ENCODE data around the gene AKR1B1.
A peak's percentile ranks its signal among the peaks of the same experiment; 100 is the strongest.

Gene AKR1B1

GRCh38 chr7:134432296-134433152 lies 26.4 kb downstream of the AKR1B1 start (continued):
- peak; percentile 30 for TF ChIP-seq ZBTB26 (tag by site-specific recombination; optimal IDR thresholded peaks at IDR 0.05)
- no peak for TF ChIP-seq ZSCAN23 (tag by site-specific recombination; IDR thresholded peaks at IDR 0.05)
- no peak for TF ChIP-seq ZNF133 (tag by site-specific recombination; IDR thresholded peaks at IDR 0.05)
- no peak for TF ChIP-seq ZBTB49 (tag by site-specific recombination; IDR thresholded peaks at IDR 0.05; ENCODE audit: low read depth)
- peak; percentile 72; the same call in 1 of the 2 replicates for TF ChIP-seq ZNF600 (tag by site-specific recombination; IDR thresholded peaks at IDR 0.05)
- TF ChIP-seq, protein P1, sequence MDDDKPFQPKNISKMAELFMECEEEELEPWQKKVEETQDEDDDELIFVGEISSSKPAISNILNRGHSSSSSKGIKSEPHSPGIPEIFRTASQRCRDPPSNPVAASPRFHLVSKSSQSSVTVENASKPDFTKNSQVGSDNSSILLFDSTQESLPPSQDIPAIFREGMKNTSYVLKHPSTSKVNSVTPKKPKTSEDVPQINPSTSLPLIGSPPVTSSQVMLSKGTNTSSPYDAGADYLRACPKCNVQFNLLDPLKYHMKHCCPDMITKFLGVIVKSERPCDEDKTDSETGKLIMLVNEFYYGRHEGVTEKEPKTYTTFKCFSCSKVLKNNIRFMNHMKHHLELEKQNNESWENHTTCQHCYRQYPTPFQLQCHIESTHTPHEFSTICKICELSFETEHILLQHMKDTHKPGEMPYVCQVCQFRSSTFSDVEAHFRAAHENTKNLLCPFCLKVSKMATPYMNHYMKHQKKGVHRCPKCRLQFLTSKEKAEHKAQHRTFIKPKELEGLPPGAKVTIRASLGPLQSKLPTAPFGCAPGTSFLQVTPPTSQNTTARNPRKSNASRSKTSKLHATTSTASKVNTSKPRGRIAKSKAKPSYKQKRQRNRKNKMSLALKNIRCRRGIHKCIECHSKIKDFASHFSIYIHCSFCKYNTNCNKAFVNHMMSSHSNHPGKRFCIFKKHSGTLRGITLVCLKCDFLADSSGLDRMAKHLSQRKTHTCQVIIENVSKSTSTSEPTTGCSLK (tag by site-specific recombination; IDR thresholded peaks at IDR 0.05) = no peak
- no peak for TF ChIP-seq ZNF248 (tag by site-specific recombination; IDR thresholded peaks at IDR 0.05)
- TF ChIP-seq, protein P2, sequence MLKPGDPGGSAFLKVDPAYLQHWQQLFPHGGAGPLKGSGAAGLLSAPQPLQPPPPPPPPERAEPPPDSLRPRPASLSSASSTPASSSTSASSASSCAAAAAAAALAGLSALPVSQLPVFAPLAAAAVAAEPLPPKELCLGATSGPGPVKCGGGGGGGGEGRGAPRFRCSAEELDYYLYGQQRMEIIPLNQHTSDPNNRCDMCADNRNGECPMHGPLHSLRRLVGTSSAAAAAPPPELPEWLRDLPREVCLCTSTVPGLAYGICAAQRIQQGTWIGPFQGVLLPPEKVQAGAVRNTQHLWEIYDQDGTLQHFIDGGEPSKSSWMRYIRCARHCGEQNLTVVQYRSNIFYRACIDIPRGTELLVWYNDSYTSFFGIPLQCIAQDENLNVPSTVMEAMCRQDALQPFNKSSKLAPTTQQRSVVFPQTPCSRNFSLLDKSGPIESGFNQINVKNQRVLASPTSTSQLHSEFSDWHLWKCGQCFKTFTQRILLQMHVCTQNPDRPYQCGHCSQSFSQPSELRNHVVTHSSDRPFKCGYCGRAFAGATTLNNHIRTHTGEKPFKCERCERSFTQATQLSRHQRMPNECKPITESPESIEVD (tag by site-specific recombination; IDR thresholded peaks at IDR 0.05) = no peak
- TF ChIP-seq ZFHX2 (tag by site-specific recombination; conservative IDR thresholded peaks at IDR 0.05) = peak; percentile 20; the same call in 1 of the 2 replicates
- TF ChIP-seq ZNF707 (tag by site-specific recombination; IDR thresholded peaks at IDR 0.05) = no peak
- TF ChIP-seq HOXD13 (CRISPR knock-in tag; IDR thresholded peaks at IDR 0.05; ENCODE audit: borderline replicate concordance) = no peak
- no peak for TF ChIP-seq ZNF785 (tag by site-specific recombination; IDR thresholded peaks at IDR 0.05)
- TF ChIP-seq SALL2 (tag by site-specific recombination; IDR thresholded peaks at IDR 0.05; ENCODE audit: borderline replicate concordance) = no peak
- TF ChIP-seq KLF9 (tag by site-specific recombination; IDR thresholded peaks at IDR 0.05; ENCODE audit: low read depth) = no peak
- TF ChIP-seq ZNF629 (tag by site-specific recombination; IDR thresholded peaks at IDR 0.05) = peak; percentile 64
- no peak for TF ChIP-seq ZNF132 (tag by site-specific recombination; IDR thresholded peaks at IDR 0.05; ENCODE audit: borderline replicate concordance)
- no peak for TF ChIP-seq ZNF19 (tag by site-specific recombination; IDR thresholded peaks at IDR 0.05; ENCODE audit: low read depth)
- TF ChIP-seq YY1 (tag by site-specific recombination; IDR thresholded peaks at IDR 0.05) = no peak
- peak; percentile 54; the same call in 1 of the 2 replicates for TF ChIP-seq KLF8 (tag by site-specific recombination; IDR thresholded peaks at IDR 0.05)
- peak; percentile 17; the same call in 1 of the 2 replicates for TF ChIP-seq IKZF3 (tag by site-specific recombination; IDR thresholded peaks at IDR 0.05)
- TF ChIP-seq, protein P3, sequence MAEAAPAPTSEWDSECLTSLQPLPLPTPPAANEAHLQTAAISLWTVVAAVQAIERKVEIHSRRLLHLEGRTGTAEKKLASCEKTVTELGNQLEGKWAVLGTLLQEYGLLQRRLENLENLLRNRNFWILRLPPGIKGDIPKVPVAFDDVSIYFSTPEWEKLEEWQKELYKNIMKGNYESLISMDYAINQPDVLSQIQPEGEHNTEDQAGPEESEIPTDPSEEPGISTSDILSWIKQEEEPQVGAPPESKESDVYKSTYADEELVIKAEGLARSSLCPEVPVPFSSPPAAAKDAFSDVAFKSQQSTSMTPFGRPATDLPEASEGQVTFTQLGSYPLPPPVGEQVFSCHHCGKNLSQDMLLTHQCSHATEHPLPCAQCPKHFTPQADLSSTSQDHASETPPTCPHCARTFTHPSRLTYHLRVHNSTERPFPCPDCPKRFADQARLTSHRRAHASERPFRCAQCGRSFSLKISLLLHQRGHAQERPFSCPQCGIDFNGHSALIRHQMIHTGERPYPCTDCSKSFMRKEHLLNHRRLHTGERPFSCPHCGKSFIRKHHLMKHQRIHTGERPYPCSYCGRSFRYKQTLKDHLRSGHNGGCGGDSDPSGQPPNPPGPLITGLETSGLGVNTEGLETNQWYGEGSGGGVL (tag by site-specific recombination; IDR thresholded peaks at IDR 0.05) = no peak
- TF ChIP-seq ZNF148 (tag by site-specific recombination; IDR thresholded peaks at IDR 0.05; ENCODE audit: borderline replicate concordance) = no peak
- no peak; the same call in none of the 2 replicates for TF ChIP-seq ZNF692 (tag by site-specific recombination; IDR thresholded peaks at IDR 0.05)
- no peak for TF ChIP-seq REPIN1 (tag by site-specific recombination; IDR thresholded peaks at IDR 0.05; ENCODE audit: low read depth)
- peak; percentile 28; the same call in 1 of the 2 replicates for TF ChIP-seq SP2 (tag by site-specific recombination; IDR thresholded peaks at IDR 0.05)
